WTC11 (cell line): Measurements from ENCODE around the gene SBK3. TPM values are rescaled to one million over a fixed set of nuclear protein-coding genes. Genes with fewer than 3 reads are reported as not detected.

Source experiments
- ATAC-seq: fragments of 200-7000 bp; cut with Tn5 transposase; 2 replicates; pipeline ENCODE4 v1.10.0; 2021; ENCODE audit warnings: mild to moderate bottlenecking, moderate library complexity
- CTCF ChIA-PET: fragments of 300-600 bp; sonication (Branson Sonifier 250); formaldehyde crosslinking; loops from one replicate; lab custom pipeline; 2021; ENCODE audit warnings: antibody characterized with exemption; lab: Charles Lee
- POLR2A ChIA-PET: fragments of 350-600 bp; sonication (Branson Sonifier 250); formaldehyde crosslinking; loops from one replicate; lab custom pipeline; 2021; ENCODE audit warnings: antibody characterized with exemption; lab: Charles Lee
- DNase-seq: peaks from one replicate; pipeline ENCODE4 v3.0.0; 2021; ENCODE audit warnings: low spot score
- H3K27ac Mint-ChIP-seq: 2 replicates; pipeline ENCODE4 v1.8.0; 2021; ENCODE audit warnings: mixed read lengths
- H3K27me3 Mint-ChIP-seq: 2 replicates; pipeline ENCODE4 v1.8.0; 2021; ENCODE audit warnings: low read depth, mild to moderate bottlenecking, moderate library complexity, mixed read lengths
- H3K36me3 Mint-ChIP-seq: 2 replicates; pipeline ENCODE4 v1.8.0; 2021; ENCODE audit warnings: mixed read lengths
- H3K4me1 Mint-ChIP-seq: 2 replicates; pipeline ENCODE4 v1.8.0; 2022; ENCODE audit warnings: mixed read lengths
- H3K4me3 Mint-ChIP-seq: 2 replicates; pipeline ENCODE4 v1.8.0; 2021; ENCODE audit warnings: mild to moderate bottlenecking, moderate library complexity, mixed read lengths
- H3K9me3 Mint-ChIP-seq: 2 replicates; pipeline ENCODE4 v1.8.0; 2021; ENCODE audit warnings: mixed read lengths
- CDX4 ChIP-seq: fragments of 250-450 bp; sonication (Bioruptor Pico); IDR thresholded peaks from 2 replicates; pipeline ENCODE4 v1.9.0; 2021; ENCODE audit warnings: moderate library complexity, mild to moderate bottlenecking, inconsistent platforms, borderline replicate concordance
- CREM ChIP-seq: sonication (generic); formaldehyde crosslinking; IDR thresholded peaks from 2 replicates; pipeline ENCODE4 v1.8.1; 2022; ENCODE audit warnings: mild to moderate bottlenecking, missing genetic modification reagents, moderate library complexity
- ELF4 ChIP-seq: sonication (generic); formaldehyde crosslinking; IDR thresholded peaks from 2 replicates; pipeline ENCODE4 v1.8.1; 2022; ENCODE audit warnings: low read depth, mild to moderate bottlenecking, moderate library complexity, missing genetic modification reagents
- GABPB1 ChIP-seq: sonication (generic); formaldehyde crosslinking; IDR thresholded peaks from 2 replicates; pipeline ENCODE4 v1.8.1; 2023; ENCODE audit warnings: mild to moderate bottlenecking, missing genetic modification reagents
- GRHL2 ChIP-seq: fragments of 250-450 bp; sonication (Bioruptor Pico); IDR thresholded peaks from 2 replicates; pipeline ENCODE4 v1.8.0; 2022; ENCODE audit warnings: mild to moderate bottlenecking, moderate library complexity; ENCODE audit not compliant: insufficient replicate concordance, severe bottlenecking
- MXD4 ChIP-seq: fragments of 250-450 bp; sonication (Bioruptor Pico); IDR thresholded peaks from 2 replicates; pipeline ENCODE4 v1.8.0; 2021; ENCODE audit warnings: mild to moderate bottlenecking, moderate library complexity, borderline replicate concordance
- NFE2L1 ChIP-seq: sonication (generic); formaldehyde crosslinking; IDR thresholded peaks from 2 replicates; pipeline ENCODE4 v1.8.1; 2023; ENCODE audit warnings: missing genetic modification reagents
- NFYB ChIP-seq: sonication (generic); formaldehyde crosslinking; conservative IDR thresholded peaks from 2 replicates; pipeline ENCODE4 v1.8.0; 2022; ENCODE audit warnings: low read depth, missing genetic modification reagents
- RELA ChIP-seq: sonication (generic); formaldehyde crosslinking; IDR thresholded peaks from 2 replicates; pipeline ENCODE4 v1.8.1; 2022; ENCODE audit warnings: missing genetic modification reagents, mild to moderate bottlenecking, borderline replicate concordance
- RORB ChIP-seq: fragments of 250-450 bp; sonication (Bioruptor Pico); IDR thresholded peaks from 2 replicates; pipeline ENCODE4 v1.9.0; 2021; ENCODE audit warnings: mild to moderate bottlenecking
- SP1 ChIP-seq: sonication (generic); formaldehyde crosslinking; conservative IDR thresholded peaks from 2 replicates; pipeline ENCODE4 v1.8.1; 2022; ENCODE audit warnings: missing genetic modification reagents
- ZNF121 ChIP-seq: sonication (generic); formaldehyde crosslinking; IDR thresholded peaks from 2 replicates; pipeline ENCODE4 v1.8.0; 2023; ENCODE audit warnings: missing genetic modification reagents
- ZNF219 ChIP-seq: sonication (generic); formaldehyde crosslinking; IDR thresholded peaks from 2 replicates; pipeline ENCODE4 v1.8.0; 2023; ENCODE audit warnings: missing genetic modification reagents, mild to moderate bottlenecking, borderline replicate concordance
- ZNF232 ChIP-seq: sonication (generic); formaldehyde crosslinking; IDR thresholded peaks from 2 replicates; pipeline ENCODE4 v1.8.0; 2022; ENCODE audit warnings: mild to moderate bottlenecking, missing genetic modification reagents
- ZNF423 ChIP-seq: fragments of 250-450 bp; sonication (Bioruptor Pico); IDR thresholded peaks from 2 replicates; pipeline ENCODE4 v2.1.2; 2022; ENCODE audit warnings: mild to moderate bottlenecking, moderate library complexity
- total RNA-seq: library from RNA; stranded (reverse); gene quantifications from 3 replicates; pipeline ENCODE4 v1.2.3, GENCODE V29; 2021
- TF ChIP-seq, protein P1 (sequence below): sonication (generic); formaldehyde crosslinking; conservative IDR thresholded peaks from 2 replicates; pipeline ENCODE4 v1.8.1; 2022; ENCODE audit warnings: mild to moderate bottlenecking, missing genetic modification reagents
- TF ChIP-seq, protein P2 (sequence below): fragments of 200-600 bp; IDR thresholded peaks from 2 replicates; pipeline ENCODE4 v1.8.0; 2022; ENCODE audit warnings: antibody characterized with exemption

SBK3 gene
- total RNA-seq, 1 experiment from 2014 or later: 0.90 TPM

DNA sequence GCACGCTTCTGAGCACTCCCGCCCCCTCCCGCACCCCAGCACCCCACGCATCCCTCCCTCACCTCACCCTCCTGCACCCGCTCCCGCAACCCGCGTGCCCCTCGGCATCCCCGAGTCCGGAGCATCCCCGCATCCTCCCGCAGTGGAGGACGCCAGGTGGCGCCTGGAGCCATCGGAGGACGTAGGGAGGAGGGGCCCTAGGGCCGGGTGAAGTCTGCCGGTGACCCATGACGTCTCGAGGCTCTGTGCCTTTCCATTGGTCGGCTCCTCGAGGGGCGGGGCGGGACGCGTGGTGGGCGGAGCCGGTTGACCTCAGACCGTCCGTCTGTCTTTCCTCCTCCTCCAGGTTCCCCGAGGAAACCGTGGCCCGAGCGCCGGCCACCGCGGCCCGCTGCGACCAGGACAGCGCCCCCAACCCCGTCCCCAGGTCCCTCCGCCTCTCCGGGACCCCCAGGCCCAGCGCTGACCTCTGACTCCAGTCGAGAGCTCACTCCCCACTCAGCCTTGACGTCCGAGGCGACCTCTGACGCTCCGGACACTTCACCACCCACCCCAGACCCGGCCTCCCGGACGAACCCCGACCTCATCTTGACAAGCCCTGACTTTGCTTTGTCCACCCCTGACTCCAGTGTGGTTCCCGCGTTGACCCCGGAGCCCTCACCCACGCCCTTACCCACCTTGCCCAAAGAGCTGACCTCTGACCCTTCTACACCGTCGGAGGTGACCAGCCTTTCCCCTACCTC lies 28.3 kb downstream of the SBK3 start:
- Mint-ChIP-seq H3K4me3 (peak overlapping the region; percentile 58), H3K4me1 (no peaks in the 10 kb centered on the region), H3K27me3 (peaks cover 24% of the 10 kb centered on the region), H3K27ac (no peak overlapping the region), H3K36me3 (no peaks in the 10 kb centered on the region), H3K9me3 (no peaks in the 10 kb centered on the region)
- ChIA-PET POLR2A (interaction anchor here (0.6 to 1.0 kb wide), 2 partner anchors 82 to 83 kb away, joined by 3 read pairs; partner anchors contain the start of gene FIZ1), CTCF (interaction anchor here (0.7 to 1.9 kb wide), 8 partner anchors 13 to 116 kb away, joined by 3 to 10 read pairs (median 4); partner anchors contain the start of gene ZNF784)
- ATAC-seq (peak; percentile 99), DNase-seq (peak; percentile 96)
- TF ChIP-seq, protein P1, sequence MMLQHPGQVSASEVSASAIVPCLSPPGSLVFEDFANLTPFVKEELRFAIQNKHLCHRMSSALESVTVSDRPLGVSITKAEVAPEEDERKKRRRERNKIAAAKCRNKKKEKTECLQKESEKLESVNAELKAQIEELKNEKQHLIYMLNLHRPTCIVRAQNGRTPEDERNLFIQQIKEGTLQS (CRISPR knock-in tag): no peak
- TF ChIP-seq RELA (no peak), GABPB1 (CRISPR knock-in tag) (peak; percentile 21; the same call in 1 of the 2 replicates), CREM (CRISPR knock-in tag) (peak; percentile 73; the same call in 1 of the 2 replicates), SP1 (peak; percentile 95), NFE2L1 (CRISPR knock-in tag) (no peak), NFYB (CRISPR knock-in tag) (peak; percentile 91)
- TF ChIP-seq, protein P2, sequence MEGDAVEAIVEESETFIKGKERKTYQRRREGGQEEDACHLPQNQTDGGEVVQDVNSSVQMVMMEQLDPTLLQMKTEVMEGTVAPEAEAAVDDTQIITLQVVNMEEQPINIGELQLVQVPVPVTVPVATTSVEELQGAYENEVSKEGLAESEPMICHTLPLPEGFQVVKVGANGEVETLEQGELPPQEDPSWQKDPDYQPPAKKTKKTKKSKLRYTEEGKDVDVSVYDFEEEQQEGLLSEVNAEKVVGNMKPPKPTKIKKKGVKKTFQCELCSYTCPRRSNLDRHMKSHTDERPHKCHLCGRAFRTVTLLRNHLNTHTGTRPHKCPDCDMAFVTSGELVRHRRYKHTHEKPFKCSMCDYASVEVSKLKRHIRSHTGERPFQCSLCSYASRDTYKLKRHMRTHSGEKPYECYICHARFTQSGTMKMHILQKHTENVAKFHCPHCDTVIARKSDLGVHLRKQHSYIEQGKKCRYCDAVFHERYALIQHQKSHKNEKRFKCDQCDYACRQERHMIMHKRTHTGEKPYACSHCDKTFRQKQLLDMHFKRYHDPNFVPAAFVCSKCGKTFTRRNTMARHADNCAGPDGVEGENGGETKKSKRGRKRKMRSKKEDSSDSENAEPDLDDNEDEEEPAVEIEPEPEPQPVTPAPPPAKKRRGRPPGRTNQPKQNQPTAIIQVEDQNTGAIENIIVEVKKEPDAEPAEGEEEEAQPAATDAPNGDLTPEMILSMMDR: peak; percentile 32; the same call in 1 of the 2 replicates

GRCh38 chr19:55508120-55508519 lies 37.2 kb downstream of the SBK3 start:
- H3K27me3 Mint-ChIP-seq: peaks cover 69% of the 10 kb centered on the region
- CTCF ChIA-PET: interaction anchor here (0.5 to 1.6 kb wide), 4 partner anchors 26 to 123 kb away, joined by 4 to 10 read pairs (median 4); partner anchors contain the start of gene ISOC2

GRCh38 chr19:55504981-55505380 lies 40.4 kb downstream of the SBK3 start:
- ChIA-PET POLR2A (no interaction called here), CTCF (interaction anchor here (1.1 to 2.9 kb wide), 15 partner anchors 9 to 364 kb away, joined by 3 to 96 read pairs (median 12); partner anchors contain the start of genes ISOC2, NAT14, SSC5D and ZNF628)
- H3K4me3 Mint-ChIP-seq: no peak overlapping the region
- TF ChIP-seq ZNF423 (CRISPR knock-in tag) (no peak), CDX4 (no peak), ELF4 (CRISPR knock-in tag) (no peak), RORB (CRISPR knock-in tag) (no peak), ZNF121 (no peak), ZNF219 (CRISPR knock-in tag) (no peak), ZNF232 (CRISPR knock-in tag) (no peak), GRHL2 (CRISPR knock-in tag) (no peak)
- TF ChIP-seq, protein P2: no peak
- ATAC-seq (no peak), DNase-seq (no peak)
- H3K27ac Mint-ChIP-seq: no peak overlapping the region
- H3K27me3 Mint-ChIP-seq: peaks cover 80% of the 10 kb centered on the region
- peaks cover 19% of the 10 kb centered on the region for H3K9me3 Mint-ChIP-seq
- peaks cover 7% of the 10 kb centered on the region for H3K36me3 Mint-ChIP-seq
- H3K4me1 Mint-ChIP-seq: no peaks in the 10 kb centered on the region

More at GRCh38 chr19:55508120-55508519, 37.2 kb downstream of the SBK3 start:
- Mint-ChIP-seq H3K4me1 (no peaks in the 10 kb centered on the region), H3K4me3 (no peak overlapping the region), H3K36me3 (peaks cover 6% of the 10 kb centered on the region), H3K27ac (no peak overlapping the region), H3K9me3 (peaks cover 13% of the 10 kb centered on the region)
- ATAC-seq: no peak
- no peak for DNase-seq
- POLR2A ChIA-PET: no interaction called here
- TF ChIP-seq ZNF232 (CRISPR knock-in tag) (no peak), MXD4 (CRISPR knock-in tag) (no peak)
